Osteoblast (primary cell): ENCODE results near the gene ACBD6. TPM values are rescaled to one million over a fixed set of nuclear protein-coding genes. Genes with fewer than 3 reads are reported as not detected.

Experiments used
- DNase-seq: peaks from one replicate; pipeline ENCODE4 v3.0.0; 2011; ENCODE audit warnings: low spot score, mixed read lengths; ENCODE audit not compliant: insufficient read length; ENCODE audit errors: missing footprints
- H2AFZ ChIP-seq: 2 replicates; pipeline ENCODE4 v1.6.0; 2011; ENCODE audit warnings: mild to moderate bottlenecking, low read length
- H3K27ac ChIP-seq: 2 replicates; pipeline ENCODE4 v1.5.1; 2011; ENCODE audit warnings: mild to moderate bottlenecking, low read depth, low read length, moderate library complexity
- H3K27me3 ChIP-seq: 2 replicates; pipeline ENCODE4 v1.6.0; 2012; ENCODE audit warnings: mild to moderate bottlenecking, control low read depth, inconsistent platforms, low read length, moderate library complexity; ENCODE audit not compliant: insufficient read depth
- H3K36me3 ChIP-seq: 2 replicates; pipeline ENCODE4 v1.5.1; 2011; ENCODE audit warnings: mild to moderate bottlenecking, low read length, control low read depth, moderate library complexity; ENCODE audit not compliant: insufficient read depth
- H3K4me1 ChIP-seq: 2 replicates; pipeline ENCODE4 v1.5.1; 2011; ENCODE audit warnings: mild to moderate bottlenecking, low read length, control low read depth, moderate library complexity; ENCODE audit not compliant: insufficient read depth
- H3K4me2 ChIP-seq: 2 replicates; pipeline ENCODE4 v1.6.0; 2011; ENCODE audit warnings: mild to moderate bottlenecking, low read length; ENCODE audit not compliant: insufficient read depth
- H3K4me3 ChIP-seq: fragments of 200-600 bp; sonication (generic); 3 replicates; pipeline ENCODE4 v1.5.1; 2012; ENCODE audit warnings: mild to moderate bottlenecking, low read length, inconsistent platforms; ENCODE audit not compliant: insufficient read depth
- H3K79me2 ChIP-seq: 2 replicates; pipeline ENCODE4 v1.6.0; 2012; ENCODE audit warnings: mild to moderate bottlenecking, low read length, control low read depth, inconsistent platforms; ENCODE audit not compliant: insufficient read depth
- H3K9me3 ChIP-seq: 2 replicates; pipeline ENCODE4 v1.5.1; 2011; ENCODE audit warnings: low read depth, low read length, control low read depth
- H4K20me1 ChIP-seq: 2 replicates; pipeline ENCODE4 v1.6.0; 2012; ENCODE audit warnings: mild to moderate bottlenecking, low read length, control low read depth; ENCODE audit not compliant: insufficient read depth
- CTCF ChIP-seq: IDR thresholded peaks from 2 replicates; pipeline ENCODE4 v1.5.1; 2011; ENCODE audit warnings: mild to moderate bottlenecking, low read depth, low read length, moderate library complexity; ENCODE audit errors: extremely low read depth
- total RNA-seq: library from RNA; depleted of rRNA; stranded (reverse); fragments of >200 nt; gene quantifications from 2 replicates; pipeline ENCODE4 v1.2.3, GENCODE V29; 2012

The ACBD6 gene
- total RNA-seq, 1 donor = 55.7 TPM

- H3K4me3 ChIP-seq = no peak overlapping the region
- no peaks in the 10 kb centered on the region for H4K20me1 ChIP-seq
- TF ChIP-seq CTCF = no peak
- no peaks in the 10 kb centered on the region for H3K9me3 ChIP-seq
- H3K4me1 ChIP-seq = peaks cover 9% of the 10 kb centered on the region
- peaks cover 16% of the 10 kb centered on the region for H3K79me2 ChIP-seq
- H2AFZ ChIP-seq = no peak overlapping the region
- H3K36me3 ChIP-seq = no peaks in the 10 kb centered on the region
- H3K27ac ChIP-seq = no peak overlapping the region
- H3K4me2 ChIP-seq = no peak overlapping the region
- H3K27me3 ChIP-seq = no peaks in the 10 kb centered on the region
- DNase-seq = no peak
Measured at GRCh38 chr1:180370597-180370996, 131.8 kb downstream of the ACBD6 start.

- Histone ChIP-seq H2AFZ (no peak overlapping the region), H3K4me1 (peaks cover 9% of the 10 kb centered on the region), H3K4me3 (no peak overlapping the region), H3K36me3 (no peaks in the 10 kb centered on the region), H3K27ac (no peak overlapping the region), H3K79me2 (peaks cover 12% of the 10 kb centered on the region), H4K20me1 (no peaks in the 10 kb centered on the region), H3K27me3 (no peaks in the 10 kb centered on the region), H3K4me2 (no peak overlapping the region), H3K9me3 (no peaks in the 10 kb centered on the region)
- no peak for DNase-seq
- no peak for TF ChIP-seq CTCF
Measured at GRCh38 chr1:180370188-180370587, 132.2 kb downstream of the ACBD6 start.

GRCh38 chr1:180369061-180369460 is 133.3 kb downstream of the ACBD6 start:
- H3K4me2 ChIP-seq = no peak overlapping the region

More at GRCh38 chr1:180369061-180369460, 133.3 kb downstream of the ACBD6 start:
- no peak for DNase-seq
- no peak for TF ChIP-seq CTCF
- Histone ChIP-seq H3K27ac (no peak overlapping the region), H3K79me2 (peaks cover 8% of the 10 kb centered on the region), H4K20me1 (no peaks in the 10 kb centered on the region), H3K36me3 (no peaks in the 10 kb centered on the region), H2AFZ (no peak overlapping the region), H3K4me3 (no peak overlapping the region), H3K4me1 (peaks cover 9% of the 10 kb centered on the region), H3K9me3 (no peaks in the 10 kb centered on the region), H3K27me3 (no peaks in the 10 kb centered on the region)
